22Rv1 (cell line): Measurements from ENCODE around the gene CHD6.

Experiments used
- H3K27ac ChIP-seq: fragments of 450-650 bp; 2 replicates; pipeline ENCODE4 v1.5.1; 2017
- ZFX ChIP-seq: fragments of 450-650 bp; IDR thresholded peaks from 2 replicates; pipeline ENCODE4 v1.6.1; 2017; ENCODE audit warnings: antibody characterized with exemption, borderline replicate concordance
- TF ChIP-seq, protein P1 (sequence below): fragments of 450-650 bp; IDR thresholded peaks from 2 replicates; pipeline ENCODE4 v1.5.1; 2017; ENCODE audit warnings: mild to moderate bottlenecking

Gene CHD6

DNA sequence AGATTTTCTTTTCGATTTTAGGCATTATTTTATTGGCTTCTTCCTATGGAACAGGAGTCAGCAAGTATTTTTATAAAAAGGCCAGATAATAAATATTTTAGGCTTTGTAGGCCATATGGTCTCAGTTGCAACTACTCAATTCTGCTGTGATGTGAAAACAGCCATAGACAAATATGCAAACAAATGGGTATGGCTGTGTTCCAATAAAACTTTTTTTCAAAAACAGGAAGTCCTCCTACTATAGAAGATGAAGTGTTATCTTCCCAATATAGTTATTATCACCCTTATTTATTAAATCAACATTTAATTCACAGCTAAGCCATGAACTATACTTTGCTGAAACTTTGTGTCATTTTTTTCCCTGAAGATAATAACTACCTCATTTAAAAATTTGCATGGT, 57.2 kb downstream of the CHD6 start:
- TF ChIP-seq, protein P1, sequence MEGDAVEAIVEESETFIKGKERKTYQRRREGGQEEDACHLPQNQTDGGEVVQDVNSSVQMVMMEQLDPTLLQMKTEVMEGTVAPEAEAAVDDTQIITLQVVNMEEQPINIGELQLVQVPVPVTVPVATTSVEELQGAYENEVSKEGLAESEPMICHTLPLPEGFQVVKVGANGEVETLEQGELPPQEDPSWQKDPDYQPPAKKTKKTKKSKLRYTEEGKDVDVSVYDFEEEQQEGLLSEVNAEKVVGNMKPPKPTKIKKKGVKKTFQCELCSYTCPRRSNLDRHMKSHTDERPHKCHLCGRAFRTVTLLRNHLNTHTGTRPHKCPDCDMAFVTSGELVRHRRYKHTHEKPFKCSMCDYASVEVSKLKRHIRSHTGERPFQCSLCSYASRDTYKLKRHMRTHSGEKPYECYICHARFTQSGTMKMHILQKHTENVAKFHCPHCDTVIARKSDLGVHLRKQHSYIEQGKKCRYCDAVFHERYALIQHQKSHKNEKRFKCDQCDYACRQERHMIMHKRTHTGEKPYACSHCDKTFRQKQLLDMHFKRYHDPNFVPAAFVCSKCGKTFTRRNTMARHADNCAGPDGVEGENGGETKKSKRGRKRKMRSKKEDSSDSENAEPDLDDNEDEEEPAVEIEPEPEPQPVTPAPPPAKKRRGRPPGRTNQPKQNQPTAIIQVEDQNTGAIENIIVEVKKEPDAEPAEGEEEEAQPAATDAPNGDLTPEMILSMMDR, result no peak
- TF ChIP-seq ZFX, result no peak
- H3K27ac ChIP-seq, result no peak overlapping the region

GRCh38 chr20:41559658-41560057, 58.5 kb downstream of the CHD6 start:
- no peak for TF ChIP-seq ZFX
- TF ChIP-seq, protein P1, result no peak
- no peak overlapping the region for H3K27ac ChIP-seq

DNA sequence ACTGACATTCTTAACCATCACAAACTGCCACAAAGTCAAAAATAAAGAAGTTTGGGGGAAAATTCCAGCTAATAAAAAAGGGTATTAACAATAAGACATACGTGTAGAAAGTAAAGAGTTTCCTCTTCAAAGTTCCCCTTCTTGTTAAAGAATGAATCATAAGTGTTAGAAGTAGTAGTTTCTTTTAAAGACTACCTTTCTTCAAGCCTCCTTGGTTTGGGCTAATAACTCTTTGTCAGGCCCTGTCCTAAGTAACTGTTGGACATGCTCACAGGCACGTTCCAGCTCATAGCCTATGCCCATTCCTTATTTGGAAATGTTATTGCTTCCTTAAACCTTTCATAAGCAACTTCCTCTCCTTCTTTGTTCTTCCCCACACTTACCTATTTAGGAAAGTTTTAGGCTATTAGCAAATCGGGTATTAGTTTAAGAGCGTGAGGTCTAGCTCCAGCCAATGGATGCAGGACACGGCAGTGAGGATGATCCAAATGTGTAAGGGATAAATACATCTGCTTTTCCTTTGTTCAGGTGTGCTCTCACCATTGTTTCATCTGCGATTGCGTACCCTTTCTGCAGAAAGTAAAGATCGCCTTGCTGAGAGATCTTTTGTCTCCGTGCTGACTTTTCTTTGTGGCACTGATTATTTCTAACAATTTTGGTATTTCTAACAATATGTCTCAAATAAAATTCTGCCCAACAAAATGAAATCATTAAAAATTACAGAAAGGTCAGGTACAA, 64.9 kb downstream of the CHD6 start:
- TF ChIP-seq ZFX, result no peak
- TF ChIP-seq, protein P1, result no peak
- H3K27ac ChIP-seq, result peak overlapping the region; percentile 72

DNA sequence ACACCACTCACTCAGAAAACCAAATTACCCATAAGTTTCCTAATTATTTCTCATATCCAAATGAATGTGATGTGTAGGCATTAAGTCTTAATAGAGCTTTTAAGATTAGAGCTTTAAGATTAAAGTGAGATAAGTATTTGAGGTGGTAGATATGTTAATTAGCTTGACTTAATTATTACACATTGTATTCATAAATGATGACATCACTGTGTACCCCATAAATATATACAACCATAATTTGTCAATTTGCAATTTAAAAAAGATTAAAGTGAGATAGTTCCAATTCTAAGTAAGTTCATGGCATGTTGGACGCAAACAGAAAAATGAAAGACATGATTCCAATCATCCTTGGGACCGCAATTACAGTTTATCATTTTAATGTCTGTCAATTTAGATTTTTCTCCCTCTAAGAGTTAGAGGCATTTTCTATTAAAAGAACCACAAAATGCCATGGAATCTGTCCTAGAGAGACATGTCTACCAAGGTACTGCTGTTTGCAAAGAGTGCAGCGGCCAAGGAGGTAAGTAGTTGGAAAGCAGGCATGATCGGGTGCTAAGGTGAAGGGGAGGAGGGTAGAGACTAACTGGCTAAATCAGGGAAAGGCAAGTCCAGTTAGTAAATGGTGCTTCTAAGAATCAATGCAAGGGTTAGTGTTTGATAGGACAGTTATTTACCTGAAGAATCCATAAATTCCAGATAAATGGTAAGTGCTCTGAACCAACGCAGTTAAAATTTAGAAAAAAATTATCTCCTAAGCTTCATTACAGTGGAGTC, 65.7 kb downstream of the CHD6 start:
- peak overlapping the region; percentile 72 for H3K27ac ChIP-seq
- no peak for TF ChIP-seq ZFX
- TF ChIP-seq, protein P1, result no peak

DNA sequence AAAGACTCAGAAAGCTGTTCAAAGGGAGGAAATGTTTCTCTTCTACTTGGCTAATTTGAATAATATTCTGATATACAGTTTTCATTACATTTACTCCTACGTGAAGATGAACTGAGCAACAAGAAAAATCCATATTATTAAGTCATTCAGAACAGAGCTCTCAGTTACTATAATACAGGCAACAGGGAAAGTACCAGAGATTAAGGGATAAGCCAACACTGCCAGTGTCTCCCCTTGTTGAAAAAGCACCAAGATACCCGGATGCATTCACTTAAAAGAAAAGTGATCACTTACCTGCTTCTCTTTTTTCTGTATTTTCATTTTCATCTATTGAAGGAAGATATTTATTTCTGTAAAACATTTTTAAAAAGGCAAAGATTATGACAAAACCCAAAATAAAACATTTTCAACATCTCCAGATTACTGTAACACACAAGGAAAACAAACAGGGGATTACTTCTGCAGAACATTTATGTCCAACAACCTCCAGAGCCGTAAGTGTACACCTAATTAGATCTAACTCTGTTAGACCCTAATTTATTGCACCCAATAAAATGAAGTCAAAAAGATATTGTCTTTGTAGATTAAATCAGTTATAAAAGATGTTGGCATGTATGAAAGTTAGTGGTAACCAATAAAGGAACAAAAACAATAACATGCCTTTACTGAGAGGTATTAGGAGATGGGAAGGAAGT, 67.0 kb downstream of the CHD6 start:
- H3K27ac ChIP-seq, result no peak overlapping the region
- TF ChIP-seq, protein P1, result no peak
- no peak for TF ChIP-seq ZFX

- H3K27ac ChIP-seq, result no peak overlapping the region
- TF ChIP-seq, protein P1, result no peak
- no peak for TF ChIP-seq ZFX
These were observed 71.0 kb downstream of the CHD6 start for GRCh38 chr20:41547221-41547620.

GRCh38 chr20:41546535-41546934, 71.6 kb downstream of the CHD6 start:
- TF ChIP-seq, protein P1, result no peak

More at GRCh38 chr20:41546535-41546934, 71.6 kb downstream of the CHD6 start:
- H3K27ac ChIP-seq, result no peak overlapping the region
